ENCODE results near the gene GAS2L1. TPM values are rescaled to one million over a fixed set of nuclear protein-coding genes. Genes with fewer than 3 reads are reported as not detected.

The GAS2L1 gene
- total RNA-seq, 4 donors from 2014 or later = 58.0 to 75.0 (median 67.8) TPM

DNA sequence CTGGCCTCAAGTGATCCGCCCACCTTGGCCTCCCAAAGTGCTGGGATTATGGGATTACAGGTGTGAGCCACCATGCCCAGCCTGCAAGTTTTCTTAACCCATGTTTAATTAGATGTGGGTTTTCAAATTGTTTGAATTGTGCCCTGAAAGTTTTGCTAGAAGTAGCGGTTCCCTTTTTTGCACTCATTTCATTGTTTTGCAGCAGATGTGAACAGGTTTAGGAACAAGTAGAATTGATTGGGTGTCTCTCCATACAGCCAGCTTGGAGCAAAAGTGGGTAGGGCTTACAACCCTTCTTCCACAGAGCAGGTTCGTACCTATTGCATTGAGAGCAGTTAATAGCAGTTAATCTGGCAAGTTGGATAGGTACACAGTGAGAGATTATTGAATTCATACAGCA, 22.3 kb upstream of the GAS2L1 start:
- intact Hi-C loops (cut with DNase I; ENCODE audit: low total_unique reads) = no loop called here
- 94 to 95% methylated on average over 3 of the region's 3 CpGs for WGBS, 2 donors
- no peak for DNase-seq (ENCODE audit: low spot score in 2 of 2)
- TF ChIP-seq, protein P1, sequence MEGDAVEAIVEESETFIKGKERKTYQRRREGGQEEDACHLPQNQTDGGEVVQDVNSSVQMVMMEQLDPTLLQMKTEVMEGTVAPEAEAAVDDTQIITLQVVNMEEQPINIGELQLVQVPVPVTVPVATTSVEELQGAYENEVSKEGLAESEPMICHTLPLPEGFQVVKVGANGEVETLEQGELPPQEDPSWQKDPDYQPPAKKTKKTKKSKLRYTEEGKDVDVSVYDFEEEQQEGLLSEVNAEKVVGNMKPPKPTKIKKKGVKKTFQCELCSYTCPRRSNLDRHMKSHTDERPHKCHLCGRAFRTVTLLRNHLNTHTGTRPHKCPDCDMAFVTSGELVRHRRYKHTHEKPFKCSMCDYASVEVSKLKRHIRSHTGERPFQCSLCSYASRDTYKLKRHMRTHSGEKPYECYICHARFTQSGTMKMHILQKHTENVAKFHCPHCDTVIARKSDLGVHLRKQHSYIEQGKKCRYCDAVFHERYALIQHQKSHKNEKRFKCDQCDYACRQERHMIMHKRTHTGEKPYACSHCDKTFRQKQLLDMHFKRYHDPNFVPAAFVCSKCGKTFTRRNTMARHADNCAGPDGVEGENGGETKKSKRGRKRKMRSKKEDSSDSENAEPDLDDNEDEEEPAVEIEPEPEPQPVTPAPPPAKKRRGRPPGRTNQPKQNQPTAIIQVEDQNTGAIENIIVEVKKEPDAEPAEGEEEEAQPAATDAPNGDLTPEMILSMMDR (IDR thresholded peaks at IDR 0.05) = no peak
- no peak for TF ChIP-seq POLR2A (IDR thresholded peaks at IDR 0.05)
- no peak overlapping the region for H3K4me3 ChIP-seq (ENCODE audit: low read depth, poor library complexity, severe bottlenecking)

GRCh38 chr22:29288837-29289236, 17.6 kb upstream of the GAS2L1 start:
- DNase-seq (ENCODE audit: low spot score in 2 of 2) = no peak
- WGBS, 2 donors = 56 to 60% methylated on average over 2 of the region's 2 CpGs
- intact Hi-C loops (cut with DNase I; ENCODE audit: low total_unique reads) = no loop called here
- TF ChIP-seq POLR2A (IDR thresholded peaks at IDR 0.05) = no peak
- TF ChIP-seq, protein P1 (IDR thresholded peaks at IDR 0.05) = no peak
- no peak overlapping the region for H3K4me3 ChIP-seq (ENCODE audit: low read depth, poor library complexity, severe bottlenecking)

- intact Hi-C loops (cut with DNase I; ENCODE audit: low total_unique reads) = no loop called here
- no peak for DNase-seq (ENCODE audit: low spot score in 2 of 2)
- TF ChIP-seq, protein P1 (IDR thresholded peaks at IDR 0.05) = no peak
- no peak for TF ChIP-seq POLR2A (IDR thresholded peaks at IDR 0.05)
- 58 to 64% methylated on average over 5 of the region's 5 CpGs for WGBS, 2 donors
- H3K4me3 ChIP-seq (ENCODE audit: low read depth, poor library complexity, severe bottlenecking) = no peak overlapping the region
Observed at GRCh38 chr22:29290061-29290460, 16.4 kb upstream of the GAS2L1 start.

DNA sequence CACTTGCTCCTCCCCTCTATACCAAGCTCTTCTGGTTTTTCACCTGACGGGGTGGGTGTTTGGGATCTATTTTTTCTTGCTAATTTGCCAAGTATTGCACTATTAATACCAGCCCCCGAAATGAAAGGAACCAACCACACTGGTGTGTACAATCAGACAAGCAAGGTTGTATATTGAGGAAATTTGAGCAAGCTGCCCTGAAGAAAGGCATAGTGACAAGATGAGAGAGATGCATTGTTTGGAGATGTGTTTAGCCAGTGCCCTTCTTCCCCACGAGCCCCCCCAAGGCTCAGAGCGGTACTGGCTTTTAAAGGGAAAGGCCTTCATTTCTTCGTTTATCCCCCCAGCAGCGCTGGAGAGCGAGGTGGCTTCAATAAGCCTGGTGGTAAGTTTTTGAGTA, 15.2 kb upstream of the GAS2L1 start:
- TF ChIP-seq POLR2A (IDR thresholded peaks at IDR 0.05) = no peak
- TF ChIP-seq, protein P1 (IDR thresholded peaks at IDR 0.05) = no peak
- WGBS, 2 donors = 72 to 74% methylated on average over 7 of the region's 7 CpGs
- intact Hi-C loops (cut with DNase I; ENCODE audit: low total_unique reads) = no loop called here
- no peak overlapping the region for H3K4me3 ChIP-seq (ENCODE audit: low read depth, poor library complexity, severe bottlenecking)
- DNase-seq (ENCODE audit: low spot score in 2 of 2) = no peak

GRCh38 chr22:29292379-29292778, 14.1 kb upstream of the GAS2L1 start:
- DNase-seq (ENCODE audit: low spot score in 2 of 2) = no peak
- intact Hi-C loops (cut with DNase I; ENCODE audit: low total_unique reads) = no loop called here
- TF ChIP-seq, protein P1 (IDR thresholded peaks at IDR 0.05) = no peak
- no peak for TF ChIP-seq POLR2A (IDR thresholded peaks at IDR 0.05)
- H3K4me3 ChIP-seq (ENCODE audit: low read depth, poor library complexity, severe bottlenecking) = no peak overlapping the region

- H3K4me3 ChIP-seq (ENCODE audit: low read depth, poor library complexity, severe bottlenecking) = no peak overlapping the region
- intact Hi-C loops (cut with DNase I; ENCODE audit: low total_unique reads) = no loop called here
- DNase-seq (ENCODE audit: low spot score in 2 of 2) = peak in 1 of 2 donors; percentile 75
- TF ChIP-seq, protein P1 (IDR thresholded peaks at IDR 0.05) = no peak
- no peak for TF ChIP-seq POLR2A (IDR thresholded peaks at IDR 0.05)
- WGBS, 2 donors = 72 to 73% methylated on average over 8 of the region's 8 CpGs
Observed at GRCh38 chr22:29298641-29299040, 7.8 kb upstream of the GAS2L1 start.
